Right lobe of liver (tissue), 6 donors: ENCODE results near the gene NASP. TPM values are rescaled to one million over a fixed set of nuclear protein-coding genes. Genes with fewer than 3 reads are reported as not detected.

ENCODE experiments used
- ATAC-seq, 4 donors: fragments of 200-7000 bp; cut with Tn5 transposase; one replicate each; pipeline ENCODE4 v1.9.1; 2020; ENCODE audit warnings: mild to moderate bottlenecking in 4 of 4, moderate library complexity in 4 of 4
- DNase-seq, 3 donors: peaks; one replicate each; pipeline ENCODE4 v3.0.0-alpha.2; 2020
- H3K27ac ChIP-seq, 3 donors: fragments of 200-600 bp; one replicate each; pipeline ENCODE4 v1.8.0; 2022
- H3K27me3 ChIP-seq, 2 donors: fragments of 200-600 bp; one replicate each; pipeline ENCODE4 v1.8.0; 2022
- H3K36me3 ChIP-seq, 4 donors: fragments of 200-600 bp; sonication (generic) in 1 of 4; one replicate each; pipeline versions ENCODE4 v1.5.1 to v1.8.0; 2017 to 2022; ENCODE audit warnings: control low read depth in 1 of 4
- H3K4me1 ChIP-seq, 4 donors: fragments of 200-600 bp; sonication (generic) in 1 of 4; one replicate each; pipeline versions ENCODE4 v1.5.1 to v1.8.0; 2017 to 2022; ENCODE audit warnings: control low read depth in 1 of 4
- H3K4me3 ChIP-seq, 3 donors: fragments of 200-600 bp; one replicate each; pipeline ENCODE4 v1.8.0; 2022
- H3K9me3 ChIP-seq, 4 donors: fragments of 200-600 bp; sonication (generic) in 1 of 4; one replicate each; pipeline versions ENCODE4 v1.5.1 to v1.8.0; 2017 to 2022; ENCODE audit warnings: control low read depth in 1 of 4
- CTCF ChIP-seq, 4 donors: fragments of 200-600 bp in 3 of 4; fragments of 450-650 bp in 1 of 4; IDR thresholded peaks; one replicate each; pipeline versions ENCODE4 v1.5.1 to v1.8.0; 2016 to 2022; ENCODE audit warnings: antibody characterized with exemption in 4 of 4, mild to moderate bottlenecking in 2 of 4
- POLR2A ChIP-seq: fragments of 450-650 bp; IDR thresholded peaks from one replicate; pipeline ENCODE4 v1.6.1; 2017; ENCODE audit warnings: antibody characterized with exemption, mild to moderate bottlenecking
- WGBS: methylation state at CpG from one replicate; pipeline ENCODE4 v1.1.6; 2018; ENCODE audit warnings: low coverage, low lambda C conversion rate; ENCODE audit not compliant: insufficient coverage; ENCODE audit errors: missing lambda C conversion rate; 5-methylcytosine and 5-hydroxymethylcytosine counted together
- intact Hi-C, 2 donors: fragments of 100-400 bp; cut with DNase I; formaldehyde crosslinking; loops; one replicate each; pipeline versions ENCODE4 v1.11.2 to v1.14.1; 2022
- total RNA-seq, 6 experiments: library from RNA; depleted of rRNA in 2 of 6; stranded (reverse); fragments of >200 nt in 2 of 6; fragmentation: NEBNext Ultra II Directional in 3 of 6; extraction: Animal tissue kit (Norgen Biotek cat#: 25700) in 3 of 6; gene quantifications; one replicate each; pipeline versions ENCODE4 v1.1.0 to v1.2.4, GENCODE V29; 2016 to 2023
- donor health status: DM: no; HTN: yes; CAD: no.
- donor health status: DM: no; HTN: no; CAD: no.
- donor health status: DM: no; HTN: no; CAD: no.
- donor health status: DM: no; HTN: yes; CAD: no.
- donor health status: DM: no; HTN: yes; CAD: no.

Gene NASP
- total RNA-seq, 6 experiments from 2014 or later = 21.8 to 31.9 (median 26.1) TPM

GRCh38 chr1:45621895-45622523, 38.2 kb downstream of the NASP start:
- ATAC-seq (peak; percentile 59 to 83 (median 62)), DNase-seq (peak; percentile 34 to 69 (median 57))
- Histone ChIP-seq H3K27ac (peak overlapping the region in 1 of 3 donors; percentile 49), H3K36me3 (peaks cover 0 to 42% (median 5%) of the 10 kb centered on the region in 4 donors), H3K4me3 (no peak overlapping the region), H3K27me3 (no peaks in the 10 kb centered on the region), H3K4me1 (peaks cover 0 to 10% (median 0%) of the 10 kb centered on the region in 4 donors), H3K9me3 (no peaks in the 10 kb centered on the region)
- TF ChIP-seq CTCF (IDR thresholded peaks at IDR 0.05) (no peak), POLR2A (no peak)
- WGBS = 19% methylated on average over 5 of the region's 18 CpGs
- intact Hi-C loops = no loop called here

GRCh38 chr1:45622524-45623394, 38.9 kb downstream of the NASP start:
- peaks cover 0 to 43% (median 5%) of the 10 kb centered on the region in 4 donors for H3K36me3 ChIP-seq
- H3K4me1 ChIP-seq = peaks cover 0 to 10% (median 0%) of the 10 kb centered on the region in 4 donors
- ATAC-seq (peak in 3 of 4 donors; percentile 11 to 52 (median 13)), DNase-seq (peak in 2 of 3 donors; percentile 25 to 66)
- no peaks in the 10 kb centered on the region for H3K9me3 ChIP-seq
- H3K27ac ChIP-seq = peak overlapping the region in 1 of 3 donors; percentile 49
- TF ChIP-seq CTCF (IDR thresholded peaks at IDR 0.05) (no peak), POLR2A (no peak)
- 81% methylated on average over 17 of the region's 78 CpGs for WGBS
- no peaks in the 10 kb centered on the region for H3K27me3 ChIP-seq
- intact Hi-C loops = no loop called here
- H3K4me3 ChIP-seq = no peak overlapping the region

- Histone ChIP-seq H3K4me3 (no peak within 1 kb of the TSS), H3K4me1 (peaks cover 0 to 10% (median 0%) of the 10 kb centered on the region in 4 donors), H3K27me3 (no peaks in the 10 kb centered on the region), H3K27ac (no peak within 1 kb of the TSS), H3K9me3 (no peaks in the 10 kb centered on the region), H3K36me3 (peaks cover 0 to 48% (median 11%) of the 10 kb centered on the region in 4 donors)
- ATAC-seq = no peak
- no peak for DNase-seq
- 44% methylated on average over 4 of the region's 4 CpGs for WGBS
- TF ChIP-seq POLR2A = no peak
- no peak for TF ChIP-seq CTCF (IDR thresholded peaks at IDR 0.05)
- intact Hi-C loops = no loop called here
Measured at GRCh38 chr1:45623972-45624371, 40.1 kb downstream of the NASP start, which contains the start of gene CCDC17. Gene CCDC17, minus strand, starts transcription at chr1:45624054. Its CDS starts 145 bp downstream, at chr1:45623909.

- no peak for TF ChIP-seq POLR2A
- no peak for TF ChIP-seq CTCF (IDR thresholded peaks at IDR 0.05)
- H3K36me3 ChIP-seq = peaks cover 4 to 87% (median 46%) of the 10 kb centered on the region in 4 donors
- intact Hi-C loops = no loop called here
- DNase-seq (no peak), ATAC-seq (peak; percentile 58 to 83 (median 69))
- H3K27ac ChIP-seq = no peak overlapping the region
- H3K27me3 ChIP-seq = no peaks in the 10 kb centered on the region
- H3K4me3 ChIP-seq = no peak overlapping the region
- H3K4me1 ChIP-seq = no peaks in the 10 kb centered on the region
- no peaks in the 10 kb centered on the region for H3K9me3 ChIP-seq
Measured at GRCh38 chr1:45629035-45629434, 45.2 kb downstream of the NASP start.
